HCT116 (cell line): Measurements from ENCODE around the gene TLE4. TPM values are rescaled to one million over a fixed set of nuclear protein-coding genes. Genes with fewer than 3 reads are reported as not detected.

Source experiments
- ATAC-seq: fragments of 200-7000 bp; cut with Tn5 transposase; 2 replicates; pipeline ENCODE4 v1.9.1; 2020; ENCODE audit warnings: mild to moderate bottlenecking, moderate library complexity
- BruUV-seq: library from RNA; stranded (reverse); fragments of 400-500 nt; replicated peaks from 2 replicates; lab custom pipeline; 2021; lab: Mats Ljungman, UMichigan
- CTCF ChIA-PET: fragments of 300-600 bp; sonication (Branson Sonifier 250); formaldehyde crosslinking; loops from one replicate; lab custom pipeline; 2021; ENCODE audit warnings: antibody characterized with exemption; lab: Charles Lee
- POLR2A ChIA-PET: fragments of 300-600, 350-600 bp; sonication (Branson Sonifier 250); formaldehyde crosslinking; loops from one replicate; lab custom pipeline; 2021; ENCODE audit warnings: antibody characterized with exemption; lab: Charles Lee
- RAD21 ChIA-PET, 2 experiments: fragments of 300-600 bp; sonication (Branson Sonifier 250); formaldehyde crosslinking; loops; one replicate each; lab custom pipeline; 2023; ENCODE audit warnings: low total read pairs in 2 of 2; ENCODE audit not compliant: uncharacterized antibody in 2 of 2, unreplicated experiment in 2 of 2, low non-redundant PET in 1 of 2; lab: Charles Lee
- DNase-seq: peaks from one replicate; pipeline ENCODE4 v3.0.0-alpha.2; 2010; ENCODE audit warnings: low read depth, low spot score
- H2AFZ ChIP-seq: fragments of 200-600 bp; shearing (Covaris generic), sonication (generic); 2 replicates; pipeline ENCODE4 v1.6.1; 2017; ENCODE audit warnings: low read depth, mixed run types, mixed read lengths, antibody characterized with exemption, low read length; ENCODE audit not compliant: poor library complexity, severe bottlenecking
- H3K27ac ChIP-seq: 2 replicates; pipeline ENCODE4 v1.5.1; 2012; ENCODE audit warnings: low read depth, low read length
- H3K27me3 ChIP-seq: fragments of 200-600 bp; sonication (generic); 2 replicates; pipeline ENCODE4 v1.6.1; 2016; ENCODE audit warnings: mixed run types, low read length, mixed read lengths; ENCODE audit not compliant: insufficient read depth
- H3K36me3 ChIP-seq, 2 experiments: fragments of 200-500 bp in 1 of 2; fragments of 200-600 bp in 1 of 2; sonication (Bioruptor generic) in 1 of 2; sonication (generic) in 1 of 2; 2 replicates each; pipeline versions ENCODE4 v1.5.1 to v1.6.1; 2014 to 2016; ENCODE audit warnings: low read length in 2 of 2, inconsistent platforms in 1 of 2, mixed read lengths in 1 of 2, mixed run types in 1 of 2; ENCODE audit not compliant: insufficient read depth in 2 of 2, control insufficient read depth in 1 of 2
- H3K4me1 ChIP-seq, 2 experiments: fragments of 200-600 bp in 1 of 2; sonication (generic) in 1 of 2; 2 replicates each; pipeline versions ENCODE4 v1.5.1 to v1.6.1; 2012 to 2017; ENCODE audit warnings: low read length in 2 of 2, inconsistent platforms in 1 of 2, mild to moderate bottlenecking in 1 of 2, mixed read lengths in 1 of 2, mixed run types in 1 of 2, moderate library complexity in 1 of 2; ENCODE audit not compliant: insufficient read depth in 2 of 2, control insufficient read depth in 1 of 2
- H3K4me2 ChIP-seq: fragments of 200-600 bp; sonication (generic); 2 replicates; pipeline ENCODE4 v1.6.1; 2017; ENCODE audit warnings: mixed run types, low read length, mixed read lengths
- H3K4me3 ChIP-seq, 2 experiments: fragments of 200-600 bp in 1 of 2; sonication (generic) in 1 of 2; replicated peaks in 1 of 2; 2 replicates each; pipeline ENCODE4 v1.5.1; 2011 to 2016; ENCODE audit warnings: low read length in 2 of 2, control low read depth in 1 of 2, low read depth in 1 of 2, mild to moderate bottlenecking in 1 of 2, mixed read lengths in 1 of 2, mixed run types in 1 of 2
- H3K79me2 ChIP-seq: fragments of 200-600 bp; sonication (generic); 2 replicates; pipeline ENCODE4 v1.6.1; 2017; ENCODE audit warnings: mild to moderate bottlenecking, mixed run types, low read length, moderate library complexity, mixed read lengths; ENCODE audit not compliant: insufficient read depth
- H3K9ac ChIP-seq: fragments of 200-600 bp; sonication (generic); 2 replicates; pipeline ENCODE4 v1.6.1; 2016; ENCODE audit warnings: low read length, mixed read lengths
- H3K9me2 ChIP-seq: fragments of 200-600 bp; sonication (generic), shearing (Covaris generic); 2 replicates; pipeline ENCODE4 v1.6.1; 2017; ENCODE audit warnings: mixed run types, mild to moderate bottlenecking, moderate library complexity; ENCODE audit not compliant: insufficient read depth
- H3K9me3 ChIP-seq, 2 experiments: fragments of 200-500 bp in 1 of 2; fragments of 200-600 bp in 1 of 2; sonication (Bioruptor generic) in 1 of 2; sonication (generic) in 1 of 2; 2 replicates each; pipeline ENCODE4 v1.6.1; 2014 to 2017; ENCODE audit warnings: low read length in 2 of 2, mixed read lengths in 2 of 2, inconsistent platforms in 1 of 2, low read depth in 1 of 2, mild to moderate bottlenecking in 1 of 2, mixed run types in 1 of 2, moderate library complexity in 1 of 2; ENCODE audit not compliant: control insufficient read depth in 1 of 2, insufficient read depth in 1 of 2
- H4K20me1 ChIP-seq: fragments of 200-600 bp; sonication (generic), shearing (Covaris generic); 2 replicates; pipeline ENCODE4 v1.6.1; 2017; ENCODE audit warnings: mixed run types, mild to moderate bottlenecking, moderate library complexity; ENCODE audit not compliant: insufficient read depth
- CBX3 ChIP-seq: IDR thresholded peaks from 2 replicates; pipeline ENCODE4 v1.6.1; 2012; ENCODE audit warnings: low read depth
- EGR1 ChIP-seq: IDR thresholded peaks from 2 replicates; pipeline ENCODE4 v1.6.1; 2012; ENCODE audit warnings: low read depth
- EZH2 ChIP-seq: fragments of 200-600 bp; sonication (generic); IDR thresholded peaks from 2 replicates; pipeline ENCODE4 v1.6.1; 2017; ENCODE audit warnings: antibody characterized with exemption, mixed run types
- FOSL1 ChIP-seq: IDR thresholded peaks from 2 replicates; pipeline ENCODE4 v1.6.1; 2012; ENCODE audit warnings: low read depth
- JUND ChIP-seq: IDR thresholded peaks from 2 replicates; pipeline ENCODE4 v1.6.1; 2012
- POLR2A ChIP-seq: IDR thresholded peaks from 2 replicates; pipeline ENCODE4 v1.7.0; 2011; ENCODE audit warnings: borderline replicate concordance; ENCODE audit not compliant: insufficient read depth, insufficient read length; ENCODE audit errors: extremely low read depth
- POLR2AphosphoS5 ChIP-seq: IDR thresholded peaks from 2 replicates; pipeline ENCODE4 v1.6.1; 2011; ENCODE audit warnings: mild to moderate bottlenecking, low read depth, low read length, moderate library complexity
- RAD21 ChIP-seq: IDR thresholded peaks from 2 replicates; pipeline ENCODE4 v1.6.1; 2012; ENCODE audit warnings: low read depth, mild to moderate bottlenecking
- SIN3A ChIP-seq: IDR thresholded peaks from 2 replicates; pipeline ENCODE4 v1.6.1; 2012; ENCODE audit warnings: low read depth
- SP1 ChIP-seq: IDR thresholded peaks from 2 replicates; pipeline ENCODE4 v1.6.1; 2012; ENCODE audit warnings: low read depth
- SRF ChIP-seq: IDR thresholded peaks from 2 replicates; pipeline ENCODE4 v1.6.1; 2012; ENCODE audit warnings: low read depth
- TCF7L2 ChIP-seq: IDR thresholded peaks from 2 replicates; pipeline ENCODE4 v1.7.0; 2011; ENCODE audit warnings: borderline replicate concordance, inconsistent platforms; ENCODE audit not compliant: insufficient read depth, insufficient read length; ENCODE audit errors: extremely low read depth
- YY1 ChIP-seq: IDR thresholded peaks from 2 replicates; pipeline ENCODE4 v1.6.1; 2011; ENCODE audit warnings: low read length, low read depth, moderate library complexity, mild to moderate bottlenecking; ENCODE audit not compliant: insufficient replicate concordance; ENCODE audit errors: extremely low read depth
- ZFX ChIP-seq: fragments of 450-650 bp; IDR thresholded peaks from 2 replicates; pipeline ENCODE4 v1.6.1; 2017
- ZNF274 ChIP-seq: fragments of 200-500 bp; sonication (Bioruptor generic); IDR thresholded peaks from 2 replicates; pipeline ENCODE4 v1.6.1; 2014; ENCODE audit warnings: mild to moderate bottlenecking, low read depth, low read length, inconsistent platforms
- intact Hi-C: fragments of 100-400 bp; cut with micrococcal nuclease; formaldehyde crosslinking; loops from 2 replicates; pipeline ENCODE4 v1.10.0; 2022
- total RNA-seq: library from RNA; stranded (reverse); gene quantifications from one replicate; pipeline ENCODE4 v1.2.1, GENCODE V29; 2021; ENCODE audit not compliant: unreplicated experiment
- TF ChIP-seq, protein P1 (sequence below): IDR thresholded peaks from 2 replicates; pipeline ENCODE4 v1.6.1; 2011; ENCODE audit warnings: mild to moderate bottlenecking, low read length, moderate library complexity; ENCODE audit not compliant: insufficient replicate concordance; ENCODE audit errors: extremely low read depth
- TF ChIP-seq, protein P2 (sequence below): IDR thresholded peaks from 2 replicates; pipeline ENCODE4 v1.6.1; 2012

TLE4 gene
- total RNA-seq, 1 experiment from 2014 or later: 0.39 TPM

DNA sequence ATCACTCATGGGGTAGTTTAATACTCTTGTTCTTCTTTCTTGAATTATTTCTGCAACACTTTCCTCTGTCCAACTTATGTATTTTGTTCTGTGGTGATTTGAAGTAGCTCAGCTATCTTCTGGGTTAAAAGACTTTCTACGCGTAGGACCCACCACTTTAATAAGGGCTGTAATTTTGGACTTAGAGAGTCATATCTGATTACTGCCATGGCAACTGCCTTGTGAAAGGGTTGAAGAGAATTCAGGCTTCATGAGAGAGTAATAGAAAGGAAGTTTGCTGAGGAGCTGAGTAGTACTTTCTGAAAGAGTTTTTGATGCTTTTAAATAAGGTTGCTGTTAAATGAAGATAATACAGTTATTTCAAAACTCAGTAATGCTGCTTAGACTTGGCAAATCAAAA, 89.5 kb downstream of the TLE4 start (continued):
- no peak for TF ChIP-seq CBX3
- no peak for TF ChIP-seq SP1
- TF ChIP-seq FOSL1: no peak
- no peak for TF ChIP-seq POLR2AphosphoS5
- no peak for TF ChIP-seq YY1
- TF ChIP-seq RAD21: no peak

DNA sequence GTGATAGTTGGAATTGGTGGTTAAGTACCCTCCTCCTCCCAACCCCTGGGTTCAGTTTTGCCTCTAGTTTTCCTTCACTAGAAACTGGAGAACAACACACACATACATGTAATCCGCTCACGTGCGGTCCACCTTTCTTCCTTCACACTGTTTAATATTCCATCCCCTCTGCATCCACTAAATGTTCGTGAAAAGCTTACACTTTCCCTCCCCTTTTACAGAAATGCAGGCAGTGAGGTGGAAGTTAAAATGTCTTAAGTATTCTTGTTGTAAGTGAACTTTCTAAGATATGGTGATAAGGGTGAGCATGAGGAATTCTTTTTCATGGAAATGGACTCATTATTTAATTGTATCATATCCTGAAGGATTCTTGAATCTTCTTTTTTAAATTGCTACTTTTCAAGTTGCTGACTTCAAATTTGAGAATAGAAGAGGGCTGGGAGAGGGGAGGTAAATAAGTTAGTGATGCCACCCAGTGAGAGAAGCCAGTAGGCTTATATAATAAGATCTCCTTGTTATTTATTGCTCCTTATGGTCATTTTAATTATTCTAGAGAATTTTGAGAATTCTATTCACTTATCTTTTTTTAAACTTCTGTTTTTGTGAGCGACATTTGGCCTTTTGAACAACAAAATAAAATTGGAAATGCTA, 90.2 kb downstream of the TLE4 start:
- ATAC-seq (no peak), DNase-seq (no peak)
- no peaks in the 10 kb centered on the region for H3K9me2 ChIP-seq
- no peak overlapping the region for H2AFZ ChIP-seq
- H3K4me1 ChIP-seq: no peaks in the 10 kb centered on the region
- H3K9ac ChIP-seq: no peak overlapping the region
- no peaks in the 10 kb centered on the region for H3K79me2 ChIP-seq
- H3K36me3 ChIP-seq: no peaks in the 10 kb centered on the region
- H3K4me2 ChIP-seq: no peak overlapping the region
- BruUV-seq: no TSS peak
- no peaks in the 10 kb centered on the region for H4K20me1 ChIP-seq
- ChIA-PET POLR2A (no interaction called here), RAD21 (no interaction called here), CTCF (no interaction called here)
- H3K27me3 ChIP-seq: no peaks in the 10 kb centered on the region
- no peak overlapping the region for H3K4me3 ChIP-seq
- no peak overlapping the region for H3K27ac ChIP-seq
- H3K9me3 ChIP-seq: peaks cover 0 to 9% of the 10 kb centered on the region in 2 experiments; a peak in 2 of 4 replicates
- intact Hi-C loops: no loop called here
- TF ChIP-seq SRF: no peak
- TF ChIP-seq ZNF274: no peak
- no peak for TF ChIP-seq ZFX
- no peak for TF ChIP-seq CBX3
- TF ChIP-seq, protein P1, sequence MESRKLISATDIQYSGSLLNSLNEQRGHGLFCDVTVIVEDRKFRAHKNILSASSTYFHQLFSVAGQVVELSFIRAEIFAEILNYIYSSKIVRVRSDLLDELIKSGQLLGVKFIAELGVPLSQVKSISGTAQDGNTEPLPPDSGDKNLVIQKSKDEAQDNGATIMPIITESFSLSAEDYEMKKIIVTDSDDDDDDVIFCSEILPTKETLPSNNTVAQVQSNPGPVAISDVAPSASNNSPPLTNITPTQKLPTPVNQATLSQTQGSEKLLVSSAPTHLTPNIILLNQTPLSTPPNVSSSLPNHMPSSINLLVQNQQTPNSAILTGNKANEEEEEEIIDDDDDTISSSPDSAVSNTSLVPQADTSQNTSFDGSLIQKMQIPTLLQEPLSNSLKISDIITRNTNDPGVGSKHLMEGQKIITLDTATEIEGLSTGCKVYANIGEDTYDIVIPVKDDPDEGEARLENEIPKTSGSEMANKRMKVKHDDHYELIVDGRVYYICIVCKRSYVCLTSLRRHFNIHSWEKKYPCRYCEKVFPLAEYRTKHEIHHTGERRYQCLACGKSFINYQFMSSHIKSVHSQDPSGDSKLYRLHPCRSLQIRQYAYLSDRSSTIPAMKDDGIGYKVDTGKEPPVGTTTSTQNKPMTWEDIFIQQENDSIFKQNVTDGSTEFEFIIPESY: no peak
- TF ChIP-seq SP1: no peak
- no peak for TF ChIP-seq SIN3A
- no peak for TF ChIP-seq JUND
- TF ChIP-seq POLR2A: no peak
- no peak for TF ChIP-seq EZH2
- TF ChIP-seq, protein P2, sequence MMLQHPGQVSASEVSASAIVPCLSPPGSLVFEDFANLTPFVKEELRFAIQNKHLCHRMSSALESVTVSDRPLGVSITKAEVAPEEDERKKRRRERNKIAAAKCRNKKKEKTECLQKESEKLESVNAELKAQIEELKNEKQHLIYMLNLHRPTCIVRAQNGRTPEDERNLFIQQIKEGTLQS: no peak
- TF ChIP-seq TCF7L2: no peak
- no peak for TF ChIP-seq EGR1
